ENCODE data around the gene PRSS2.

DNA sequence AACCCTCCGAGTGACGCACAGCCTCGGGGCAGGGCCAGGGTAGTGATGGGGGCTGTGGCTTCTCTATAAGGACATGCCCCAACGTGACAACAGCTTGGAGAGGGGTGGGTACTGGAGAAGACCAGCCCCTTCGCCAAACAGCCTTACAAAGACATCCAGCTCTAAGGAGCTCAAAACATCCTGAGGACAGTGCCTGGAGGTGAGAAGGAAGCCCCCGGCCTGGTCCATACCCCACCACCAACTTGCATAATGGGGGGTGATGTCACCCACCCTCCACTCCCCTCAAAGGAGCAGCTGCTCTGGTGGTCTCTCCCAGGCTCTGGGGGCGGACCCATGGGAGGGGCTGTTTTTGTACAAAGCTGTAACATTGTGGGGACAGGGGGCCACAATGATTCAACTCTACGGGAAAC is 15.1 kb downstream of the PRSS2 start:
- no peak for TF ChIP-seq NCOA6 (IDR thresholded peaks at IDR 0.05)
- TF ChIP-seq MEF2A (IDR thresholded peaks at IDR 0.05; ENCODE audit: control insufficient read depth, low read depth, low read length) = no peak
- no peak for TF ChIP-seq ZNF785 (CRISPR knock-in tag; IDR thresholded peaks at IDR 0.05)
- TF ChIP-seq TAF1 (IDR thresholded peaks at IDR 0.05; ENCODE audit: control insufficient read depth, extremely low read depth, insufficient read depth, low read length, severe bottlenecking) = no peak

Measured in K562 (cell line).